Adrenal gland (tissue), 5 donors: ENCODE measurements around the gene STRIT1.

Experiments
- CTCF ChIP-seq, 6 experiments: fragments of 450-650 bp in 4 of 6; fragments of 200-600 bp in 2 of 6; sonication (generic) in 1 of 6; IDR thresholded peaks; 1 replicate in 5 of 6; 2 replicates in 1 of 6; pipeline versions ENCODE4 v1.5.1 to v1.8.0; 2016 to 2021; ENCODE audit warnings: antibody characterized with exemption in 6 of 6, mild to moderate bottlenecking in 2 of 6, moderate library complexity in 1 of 6
- POLR2A ChIP-seq, 2 donors: fragments of 450-650 bp; IDR thresholded peaks; one replicate each; pipeline ENCODE4 v1.6.1; 2017; ENCODE audit warnings: antibody characterized with exemption in 2 of 2, mild to moderate bottlenecking in 2 of 2, moderate library complexity in 1 of 2
- donor health status: DM: no; HTN: no; CAD: no.

GRCh38 chr3:155339052-155339451 lies 45.6 kb upstream of the STRIT1 start:
- no peak for TF ChIP-seq CTCF (IDR thresholded peaks at IDR 0.05)
- TF ChIP-seq POLR2A (IDR thresholded peaks at IDR 0.05) = no peak
